H1 (cell line): ENCODE measurements around the gene WDCP. TPM values are rescaled to one million over a fixed set of nuclear protein-coding genes. Genes with fewer than 3 reads are reported as not detected.

Source experiments
- CTCF ChIA-PET: fragments of 300-600 bp; sonication (Branson Sonifier 250); formaldehyde crosslinking; loops from one replicate; lab custom pipeline; 2021; ENCODE audit not compliant: partially characterized antibody; lab: Charles Lee
- POLR2A ChIA-PET: fragments of 300-600 bp; sonication (Branson Sonifier 250); formaldehyde crosslinking; loops from one replicate; lab custom pipeline; 2021; ENCODE audit warnings: inconsistent platforms; ENCODE audit not compliant: partially characterized antibody; lab: Charles Lee
- DNase-seq, 2 experiments: peaks; one replicate each; pipeline versions ENCODE4 v3.0.0 to v3.0.0-alpha.2; 2010 to 2022; ENCODE audit warnings: low spot score in 2 of 2, low read depth in 1 of 2, mixed read lengths in 1 of 2
- FAIRE-seq: peaks from 2 replicates; lab custom pipeline; 2011; peaks lifted over from hg19 to GRCh38; lab: Jason Lieb, UNC
- H2AFZ ChIP-seq: 2 replicates; pipeline ENCODE4 v1.8.1; 2012; ENCODE audit warnings: low read length, inconsistent platforms
- H2AK5ac ChIP-seq: 2 replicates; pipeline ENCODE4 v1.6.1; 2013; ENCODE audit warnings: low read depth, low read length
- H2BK120ac ChIP-seq: replicated peaks from 2 replicates; pipeline ENCODE3; 2013; ENCODE audit warnings: low read depth, low read length, inconsistent platforms
- H2BK12ac ChIP-seq: 2 replicates; pipeline ENCODE4 v1.6.1; 2013; ENCODE audit warnings: low read depth, low read length
- H2BK15ac ChIP-seq: 2 replicates; pipeline ENCODE4 v1.6.1; 2013; ENCODE audit warnings: low read length
- H2BK20ac ChIP-seq: 2 replicates; pipeline ENCODE4 v1.6.1; 2013; ENCODE audit warnings: low read length
- H2BK5ac ChIP-seq: 2 replicates; pipeline ENCODE4 v1.6.1; 2013; ENCODE audit warnings: low read depth, low read length
- H3K14ac ChIP-seq: 2 replicates; pipeline ENCODE4 v1.6.1; 2013; ENCODE audit warnings: inconsistent platforms; ENCODE audit not compliant: insufficient read length
- H3K18ac ChIP-seq: 2 replicates; pipeline ENCODE4 v1.6.1; 2013; ENCODE audit warnings: low read length; ENCODE audit errors: extremely low read depth
- H3K23ac ChIP-seq: 2 replicates; pipeline ENCODE4 v1.6.1; 2013; ENCODE audit warnings: inconsistent platforms; ENCODE audit not compliant: insufficient read length
- H3K23me2 ChIP-seq: 2 replicates; pipeline ENCODE4 v1.6.1; 2013; ENCODE audit warnings: low read depth, low read length
- H3K27ac ChIP-seq: 2 replicates; pipeline ENCODE4 v1.6.1; 2011; ENCODE audit warnings: low read depth, low read length, inconsistent platforms
- H3K27me3 ChIP-seq, 4 experiments: replicated peaks in 1 of 4; 1 replicate in 1 of 4; 2 replicates in 3 of 4; pipeline versions ENCODE4 v1.6.1 to v1.8.1; 2011 to 2013; ENCODE audit warnings: low read length in 3 of 4, mild to moderate bottlenecking in 3 of 4, inconsistent platforms in 2 of 4, mixed read lengths in 2 of 4, moderate library complexity in 1 of 4; ENCODE audit not compliant: control insufficient read depth in 3 of 4, insufficient read depth in 3 of 4; ENCODE audit errors: extremely low read depth in 1 of 4
- H3K36me3 ChIP-seq, 4 experiments: 2 replicates each; pipeline versions ENCODE4 v1.6.1 to v1.8.1; 2011 to 2013; ENCODE audit warnings: mild to moderate bottlenecking in 4 of 4, low read length in 3 of 4, moderate library complexity in 2 of 4, control low read depth in 1 of 4, inconsistent platforms in 1 of 4; ENCODE audit not compliant: insufficient read depth in 4 of 4, control insufficient read depth in 2 of 4
- H3K4ac ChIP-seq: replicated peaks from 2 replicates; pipeline ENCODE3; 2013; ENCODE audit warnings: low read length, low read depth, mixed read lengths, inconsistent platforms; ENCODE audit not compliant: insufficient read length
- H3K4me1 ChIP-seq, 4 experiments: replicated peaks in 1 of 4; 1 replicate in 1 of 4; 2 replicates in 3 of 4; pipeline versions ENCODE4 v1.6.1 to v1.8.1; 2011 to 2013; ENCODE audit warnings: low read length in 3 of 4, inconsistent platforms in 2 of 4, mixed read lengths in 1 of 4; ENCODE audit not compliant: insufficient read depth in 4 of 4, control insufficient read depth in 3 of 4
- H3K4me2 ChIP-seq, 2 experiments: 2 replicates each; pipeline versions ENCODE4 v1.6.1 to v1.8.1; 2011 to 2013; ENCODE audit warnings: low read depth in 2 of 2, low read length in 2 of 2, control low read depth in 1 of 2, inconsistent platforms in 1 of 2, mild to moderate bottlenecking in 1 of 2; ENCODE audit not compliant: insufficient read depth in 1 of 2
- H3K4me3 ChIP-seq, 4 experiments: fragments of 200-600, 300-600 bp in 1 of 4; sonication (generic), shearing (Covaris generic), sonication (Bioruptor Twin) in 1 of 4; 2 replicates each; pipeline versions ENCODE4 v1.5.1 to v1.8.1; 2011 to 2016; ENCODE audit warnings: low read length in 4 of 4, low read depth in 3 of 4, control low read depth in 2 of 4, inconsistent platforms in 2 of 4, mild to moderate bottlenecking in 2 of 4, mixed read lengths in 1 of 4, moderate library complexity in 1 of 4; ENCODE audit not compliant: insufficient read depth in 2 of 4; ENCODE audit errors: extremely low read depth in 1 of 4
- H3K56ac ChIP-seq: replicated peaks from 2 replicates; pipeline ENCODE3; 2013; ENCODE audit warnings: low read depth, mild to moderate bottlenecking, mixed read lengths, low read length, inconsistent platforms; ENCODE audit not compliant: insufficient read length
- H3K79me1 ChIP-seq: 2 replicates; pipeline ENCODE4 v1.6.1; 2013; ENCODE audit warnings: low read depth, low read length, control low read depth
- H3K79me2 ChIP-seq, 2 experiments: 2 replicates each; pipeline versions ENCODE4 v1.6.1 to v1.8.1; 2012 to 2013; ENCODE audit warnings: low read length in 2 of 2, mild to moderate bottlenecking in 2 of 2, inconsistent platforms in 1 of 2; ENCODE audit not compliant: insufficient read depth in 2 of 2, control insufficient read depth in 1 of 2
- H3K9ac ChIP-seq, 4 experiments: replicated peaks in 1 of 4; 1 replicate in 1 of 4; 2 replicates in 3 of 4; pipeline versions ENCODE4 v1.6.1 to v1.8.1; 2011 to 2013; ENCODE audit warnings: low read depth in 3 of 4, low read length in 3 of 4, control low read depth in 2 of 4, mild to moderate bottlenecking in 2 of 4, moderate library complexity in 2 of 4, inconsistent platforms in 1 of 4; ENCODE audit errors: extremely low read depth in 1 of 4
- H3K9me3 ChIP-seq, 2 experiments: 2 replicates each; pipeline versions ENCODE4 v1.6.1 to v1.8.1; 2012 to 2013; ENCODE audit warnings: mild to moderate bottlenecking in 2 of 2, moderate library complexity in 2 of 2, control low read depth in 1 of 2, inconsistent platforms in 1 of 2, low read depth in 1 of 2, low read length in 1 of 2, mixed read lengths in 1 of 2; ENCODE audit not compliant: insufficient read depth in 2 of 2
- H4K20me1 ChIP-seq, 2 experiments: replicated peaks in 1 of 2; 2 replicates each; pipeline versions ENCODE3 to v1.8.1; 2011 to 2013; ENCODE audit warnings: inconsistent platforms in 2 of 2, low read length in 2 of 2, mild to moderate bottlenecking in 1 of 2; ENCODE audit not compliant: insufficient read depth in 2 of 2, control insufficient read depth in 1 of 2
- H4K5ac ChIP-seq: 2 replicates; pipeline ENCODE4 v1.6.1; 2013; ENCODE audit warnings: low read length, low read depth, mixed read lengths, inconsistent platforms; ENCODE audit not compliant: insufficient read length
- H4K8ac ChIP-seq: 2 replicates; pipeline ENCODE4 v1.8.0; 2013; ENCODE audit warnings: mild to moderate bottlenecking, moderate library complexity, low read length, inconsistent platforms; ENCODE audit not compliant: insufficient read depth; ENCODE audit errors: extremely low read depth
- H4K91ac ChIP-seq: replicated peaks from 2 replicates; pipeline ENCODE3; 2013; ENCODE audit warnings: low read length, mixed read lengths, inconsistent platforms; ENCODE audit not compliant: insufficient read length
- CBX5 ChIP-seq: fragments of 300-800, 300-1000 bp; sonication (generic); IDR thresholded peaks from 2 replicates; pipeline ENCODE4 v1.7.1; 2016; ENCODE audit warnings: antibody characterized with exemption, low read length, low read depth
- CBX8 ChIP-seq: fragments of 300-800, 300-1000 bp; sonication (generic); IDR thresholded peaks from 2 replicates; pipeline ENCODE4 v1.7.1; 2016; ENCODE audit warnings: low read depth, low read length, borderline replicate concordance
- CHD1 ChIP-seq: IDR thresholded peaks from 2 replicates; pipeline ENCODE4 v1.6.1; 2012; ENCODE audit warnings: low read depth, low read length, improper control_type of control experiment
- MAFK ChIP-seq: IDR thresholded peaks from 2 replicates; pipeline ENCODE4 v1.6.1; 2012; ENCODE audit warnings: low read depth, mild to moderate bottlenecking, improper control_type of control experiment, low read length
- PHF8 ChIP-seq: fragments of 200-600 bp; sonication (generic); conservative IDR thresholded peaks from 2 replicates; pipeline ENCODE4 v1.7.1; 2012; ENCODE audit warnings: low read depth, mild to moderate bottlenecking, inconsistent platforms, low read length, moderate library complexity
- POU5F1 ChIP-seq: IDR thresholded peaks from 2 replicates; pipeline ENCODE4 v1.6.1; 2011; ENCODE audit warnings: low read depth, mild to moderate bottlenecking, low read length, moderate library complexity
- RNF2 ChIP-seq: fragments of 200-900, 300-1000 bp; sonication (generic); IDR thresholded peaks from 2 replicates; pipeline ENCODE4 v1.7.1; 2016; ENCODE audit warnings: borderline replicate concordance, low read depth, mild to moderate bottlenecking, antibody characterized with exemption, low read length; ENCODE audit not compliant: poor library complexity, severe bottlenecking; ENCODE audit errors: missing control alignments
- TAF1 ChIP-seq: IDR thresholded peaks from 2 replicates; pipeline ENCODE4 v1.6.1; 2011; ENCODE audit warnings: mild to moderate bottlenecking, low read depth, low read length
- TBP ChIP-seq: IDR thresholded peaks from 2 replicates; pipeline ENCODE4 v1.6.1; 2011; ENCODE audit warnings: low read depth, low read length, improper control_type of control experiment
- WGBS, 2 experiments: shearing (Covaris generic) in 1 of 2; methylation state at CpG; one replicate each; pipeline versions ENCODE4 v1.1.6 to v1.1.7; 2013 to 2015; ENCODE audit warnings: low lambda C conversion rate in 2 of 2, mixed read lengths in 2 of 2, inconsistent platforms in 1 of 2, low coverage in 1 of 2, missing lambda C conversion rate in 1 of 2; ENCODE audit not compliant: insufficient replicate concordance in 2 of 2, insufficient coverage in 1 of 2, insufficient read length in 1 of 2; ENCODE audit errors: extremely low coverage in 1 of 2, missing lambda C conversion rate in 1 of 2; 5-methylcytosine and 5-hydroxymethylcytosine counted together
- polyA plus RNA-seq, 7 experiments: library from polyadenylated mRNA; depleted of rRNA in 3 of 7; stranded (reverse) in 5 of 7; unstranded in 2 of 7; fragments of >200 nt in 5 of 7; fragments of 200-250 nt in 2 of 7; gene quantifications; 1 replicate in 5 of 7; 2 replicates in 1 of 7; 4 replicates in 1 of 7; pipeline versions ENCODE4 v1.2.1 to v1.2.3, GENCODE V29; 2011 to 2013; ENCODE audit warnings: missing spikeins in 2 of 7, mixed read lengths in 2 of 7
- total RNA-seq: library from RNA; stranded (reverse); fragmentation: NEBNext Ultra II Directional; extraction: Animal tissue kit (Norgen Biotek cat#: 25700); gene quantifications from 2 replicates; pipeline ENCODE4 v1.2.1, GENCODE V29; 2021
- TF ChIP-seq, protein P1 (sequence below): IDR thresholded peaks from 2 replicates; pipeline ENCODE4 v1.6.1; 2011; ENCODE audit warnings: low read length, improper control_type of control experiment

WDCP gene
- total and polyA plus RNA-seq, 2 of the 8 experiments (the other 6 are each of a cell fraction or from before 2014, with no cell fraction given), result 19.2 to 40.1 TPM

DNA sequence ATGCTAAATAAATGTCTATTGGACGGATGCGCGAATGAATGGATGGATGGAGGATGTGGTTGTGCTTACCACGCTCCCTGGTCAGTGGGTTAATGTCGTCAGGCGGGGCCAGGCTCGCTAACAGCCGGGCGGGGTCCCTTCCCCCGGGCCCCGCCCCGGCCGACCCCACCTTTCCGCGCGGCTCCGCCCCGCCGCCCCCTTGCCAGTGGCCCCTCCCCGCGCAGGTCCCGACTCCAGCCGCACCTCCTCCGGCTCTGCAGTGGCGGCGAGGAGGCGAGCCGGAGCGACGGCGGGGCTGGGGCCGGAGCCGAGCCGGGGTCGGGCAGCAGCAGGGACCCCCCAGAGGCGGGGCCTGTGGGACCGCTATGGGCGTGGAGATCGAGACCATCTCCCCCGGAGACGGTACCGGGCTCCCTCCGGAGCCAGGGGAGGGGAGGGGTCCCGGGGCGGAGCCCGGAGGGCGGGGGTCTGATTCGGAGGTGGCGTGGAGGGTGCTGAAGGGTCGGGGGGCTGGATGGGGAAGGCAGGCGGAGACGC is 2.4 kb upstream of the WDCP start, which contains the start of gene FKBP1B:
TSS of gene FKBP1B (plus strand) at position 257 of the 537 bp plus-strand sequence. CDS start at position 366, 109 bp downstream.
- Histone ChIP-seq H4K91ac (no peak within 1 kb of the TSS), H3K36me3 (peaks cover 0 to 8% (median 0%) of the 10 kb centered on the region in 4 experiments; a peak in 1 of 8 replicates), H3K79me1 (peaks cover 2% of the 10 kb centered on the region; the same call in 1 of the 2 replicates), H3K18ac (peak within 1 kb of the TSS; percentile 80), H3K23me2 (peaks cover 5% of the 10 kb centered on the region; the same call in 1 of the 2 replicates), H3K4me3 (peak within 1 kb of the TSS; percentile 78 to 95 (median 83)), H2BK12ac (no peak within 1 kb of the TSS), H3K4me1 (peaks cover 5 to 12% (median 6%) of the 10 kb centered on the region in 4 experiments; a peak in 5 of 7 replicates), H2BK120ac (no peak within 1 kb of the TSS), H2AK5ac (no peak within 1 kb of the TSS), H2BK5ac (0 out of 2 replicates have a peak within 1 kb of the TSS, but pooled peaks have one; percentile 15), H3K79me2 (peaks cover 0 to 26% of the 10 kb centered on the region in 2 experiments; a peak in 3 of 4 replicates), H2BK15ac (no peak within 1 kb of the TSS; the same call in 1 of the 2 replicates), H2BK20ac (no peak within 1 kb of the TSS), H4K5ac (no peak within 1 kb of the TSS), H4K8ac (peak within 1 kb of the TSS; percentile 75; the same call in 1 of the 2 replicates), H3K9ac (peak within 1 kb of the TSS; percentile 25 to 71 (median 46); a peak in 6 of 7 replicates), H3K23ac (no peak within 1 kb of the TSS), H3K56ac (peak within 1 kb of the TSS; percentile 54), H3K4ac (peak within 1 kb of the TSS; percentile 91), H3K14ac (no peak within 1 kb of the TSS), H3K4me2 (peak within 1 kb of the TSS; percentile 88 to 91), H2AFZ (peak within 1 kb of the TSS; percentile 74; the same call in 1 of the 2 replicates), H3K27ac (no peak within 1 kb of the TSS), H4K20me1 (peaks cover 0 to 3% of the 10 kb centered on the region in 2 experiments), H3K27me3 (no peaks in the 10 kb centered on the region), H3K9me3 (no peaks in the 10 kb centered on the region)
- ChIA-PET POLR2A (interaction anchor here (0.8 to 3.1 kb wide), 9 partner anchors 17 to 122 kb away, joined by 3 to 22 read pairs (median 4); partner anchors contain the start of genes ATAD2B, SF3B6 and TP53I3), CTCF (interaction anchor here (1.0 to 4.8 kb wide), 4 partner anchors 9 to 122 kb away, joined by 4 to 27 read pairs (median 14); partner anchors contain the start of gene ATAD2B)
- 1% methylated on average over 6 of the region's 52 CpGs; no CpG with 5 or more reads in 1 of the 2 experiments for WGBS, 2 experiments
- DNase-seq, result peak; percentile 64 to 89
- no peak for FAIRE-seq
- peak; percentile 79 for TF ChIP-seq PHF8
- TF ChIP-seq, protein P1, sequence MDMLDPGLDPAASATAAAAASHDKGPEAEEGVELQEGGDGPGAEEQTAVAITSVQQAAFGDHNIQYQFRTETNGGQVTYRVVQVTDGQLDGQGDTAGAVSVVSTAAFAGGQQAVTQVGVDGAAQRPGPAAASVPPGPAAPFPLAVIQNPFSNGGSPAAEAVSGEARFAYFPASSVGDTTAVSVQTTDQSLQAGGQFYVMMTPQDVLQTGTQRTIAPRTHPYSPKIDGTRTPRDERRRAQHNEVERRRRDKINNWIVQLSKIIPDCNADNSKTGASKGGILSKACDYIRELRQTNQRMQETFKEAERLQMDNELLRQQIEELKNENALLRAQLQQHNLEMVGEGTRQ, result no peak
- no peak for TF ChIP-seq POU5F1
- TF ChIP-seq MAFK, result no peak
- peak; percentile 70; the same call in 1 of the 2 replicates for TF ChIP-seq TBP
- TF ChIP-seq CBX8, result no peak
- TF ChIP-seq RNF2, result no peak
- TF ChIP-seq CHD1, result no peak
- TF ChIP-seq TAF1, result peak; percentile 82
- no peak for TF ChIP-seq CBX5
